ENCODE measurements around the gene FLACC1.
"Not testable (repeated sequence)": the region's sequence is repeated elsewhere in the genome, so short reads cannot be mapped to it uniquely, and the experiment has no call there.

The FLACC1 gene

DNA sequence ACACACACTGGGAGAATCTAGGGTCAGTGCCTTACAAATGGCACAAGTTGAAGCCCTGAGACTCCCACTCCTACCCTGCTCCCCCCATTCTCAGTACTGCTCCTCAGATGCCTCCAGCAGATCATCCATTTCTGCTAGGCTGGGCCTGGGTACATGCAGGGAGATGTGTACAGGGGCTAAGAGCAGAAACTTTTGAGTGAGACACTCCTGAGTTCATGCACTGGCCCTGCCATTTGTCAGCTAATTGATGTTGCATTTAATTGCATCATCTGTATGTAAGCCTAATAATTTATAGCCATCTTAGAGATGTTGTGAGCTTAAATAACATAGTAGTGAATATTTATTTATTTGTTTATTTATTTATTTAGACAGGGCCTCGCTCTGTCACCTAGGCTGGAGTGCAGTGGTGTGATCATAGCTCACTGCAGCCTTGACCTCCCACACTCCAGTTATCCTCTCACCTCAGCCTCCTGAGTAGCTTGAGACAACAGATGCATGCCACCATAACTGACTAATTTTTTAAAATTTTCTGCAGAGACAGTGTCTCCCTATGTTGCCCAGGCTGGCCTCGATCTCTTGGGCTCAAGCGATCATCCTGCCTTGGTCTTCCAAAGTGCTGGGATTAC, 101.6 kb downstream of the FLACC1 start:
- no peak for DNase-seq (ENCODE audit: low read depth in 2 of 2)

DNA sequence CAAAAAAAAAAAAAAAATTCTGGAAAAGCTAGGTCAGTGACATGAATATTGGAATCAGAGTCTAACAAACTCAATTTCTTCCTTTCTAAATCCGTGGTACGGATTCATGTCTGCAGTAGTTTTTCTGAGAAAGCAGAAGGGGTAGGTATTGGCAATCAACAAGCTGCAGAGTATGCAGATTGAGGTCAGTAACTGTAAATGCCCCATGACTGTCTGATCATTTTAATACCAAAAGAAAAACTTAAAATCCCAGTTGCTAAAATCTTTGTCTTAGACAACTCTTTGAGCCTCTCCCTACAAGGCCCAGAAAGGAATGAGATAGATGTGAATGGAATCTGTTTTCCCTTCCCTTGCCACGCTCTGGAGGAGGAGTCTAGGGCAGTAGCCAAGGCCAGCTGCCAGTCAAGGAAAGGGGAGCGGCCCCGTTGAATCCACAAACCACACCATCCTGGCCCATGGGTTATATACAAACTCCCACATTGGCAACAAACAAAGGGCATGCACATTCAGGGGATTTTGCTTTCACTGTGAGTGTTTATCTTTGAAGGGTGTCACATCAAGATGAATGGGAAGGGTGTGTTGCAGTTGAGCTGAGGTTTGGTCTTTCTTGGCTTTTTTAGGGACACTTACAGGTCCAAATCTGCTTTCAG, 102.9 kb downstream of the FLACC1 start:
- DNase-seq (ENCODE audit: low read depth in 2 of 2), result no peak

DNA sequence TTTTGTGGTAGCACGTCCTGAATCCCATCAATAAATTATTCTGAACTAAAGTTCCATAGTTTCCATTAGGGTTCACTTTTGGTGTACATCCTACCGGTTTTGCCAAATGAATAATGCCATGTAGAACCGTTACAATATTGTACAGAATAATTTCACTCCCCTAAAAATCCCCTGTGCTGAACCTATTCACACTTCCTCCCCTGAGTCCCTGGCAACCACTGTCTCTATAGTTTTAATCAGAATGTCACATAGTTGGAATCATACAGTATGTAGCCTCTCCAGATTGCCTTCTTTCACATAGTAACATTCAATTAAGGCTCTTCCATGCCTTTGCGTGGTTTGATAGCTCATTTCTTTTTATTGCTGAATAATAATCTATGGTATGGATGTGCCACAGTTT, 106.4 kb downstream of the FLACC1 start:
- DNase-seq (ENCODE audit: low read depth in 2 of 2), result no peak

DNA sequence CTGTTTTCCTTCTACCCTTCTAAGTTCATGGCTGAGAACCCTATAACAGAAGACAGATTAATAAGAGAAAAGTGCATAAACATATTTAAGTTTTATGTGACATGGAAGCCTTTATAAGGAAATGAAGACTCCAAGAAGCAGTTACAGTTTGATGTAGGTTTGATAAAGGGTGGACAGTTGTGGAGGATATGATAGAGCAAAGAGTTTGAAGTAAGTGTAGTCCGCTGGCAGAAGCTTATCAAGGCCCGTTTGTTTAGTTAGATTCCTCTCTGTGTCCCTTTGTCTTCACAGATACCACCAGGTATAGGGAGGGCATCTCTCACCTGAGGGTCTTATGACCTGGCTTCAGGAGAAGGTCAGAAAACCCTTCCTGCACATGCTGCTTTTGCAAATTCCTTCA, 107.3 kb downstream of the FLACC1 start:
- no peak for DNase-seq (ENCODE audit: low read depth in 2 of 2)

DNA sequence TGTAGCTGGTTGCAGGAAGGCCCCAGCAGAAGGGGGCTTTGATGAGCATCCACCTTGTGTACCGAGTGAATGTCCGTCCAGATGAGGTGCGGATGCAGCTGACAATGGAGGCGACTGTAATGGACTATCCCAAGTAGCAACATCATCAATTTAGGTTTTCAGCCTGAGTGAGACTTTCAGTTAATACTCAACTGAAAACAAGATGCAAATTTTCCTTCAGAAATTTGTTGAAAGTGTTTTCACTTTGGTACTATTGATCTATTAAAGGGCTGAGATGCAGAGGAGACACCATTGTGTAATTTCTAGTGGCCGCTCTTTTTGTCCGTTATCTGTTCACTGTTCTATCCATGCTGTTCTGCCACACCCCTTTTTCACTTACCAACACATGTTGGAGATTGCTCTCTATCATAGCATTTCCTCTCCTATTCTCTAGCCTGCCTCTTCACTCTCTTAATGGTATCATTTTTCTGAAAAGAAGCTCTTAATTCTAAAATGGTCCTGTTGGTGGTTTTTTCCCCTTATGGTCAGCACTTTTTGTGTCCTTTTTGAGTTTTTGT, 108.8 kb downstream of the FLACC1 start:
- DNase-seq (ENCODE audit: low read depth in 2 of 2), result no peak

DNA sequence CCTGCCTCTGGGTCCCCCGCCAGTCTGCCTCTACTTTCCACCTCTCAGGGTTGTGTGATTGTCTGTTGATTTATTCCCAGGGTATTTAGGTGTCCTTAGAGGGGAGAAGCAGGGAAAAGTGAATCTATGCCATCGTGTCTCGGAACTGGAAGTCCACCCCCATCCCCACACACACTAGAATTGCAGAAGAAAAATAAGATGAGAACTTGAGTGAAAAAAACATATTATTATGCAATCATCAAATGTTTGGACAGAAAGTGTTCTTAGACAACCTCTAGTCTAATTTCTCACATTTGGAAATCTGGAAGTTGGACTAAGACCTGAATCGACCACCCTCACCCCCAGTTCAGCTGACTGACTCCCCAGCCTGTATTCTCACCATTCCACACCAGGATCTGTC, 110.9 kb downstream of the FLACC1 start:
- DNase-seq (ENCODE audit: low read depth in 2 of 2), result no peak

DNA sequence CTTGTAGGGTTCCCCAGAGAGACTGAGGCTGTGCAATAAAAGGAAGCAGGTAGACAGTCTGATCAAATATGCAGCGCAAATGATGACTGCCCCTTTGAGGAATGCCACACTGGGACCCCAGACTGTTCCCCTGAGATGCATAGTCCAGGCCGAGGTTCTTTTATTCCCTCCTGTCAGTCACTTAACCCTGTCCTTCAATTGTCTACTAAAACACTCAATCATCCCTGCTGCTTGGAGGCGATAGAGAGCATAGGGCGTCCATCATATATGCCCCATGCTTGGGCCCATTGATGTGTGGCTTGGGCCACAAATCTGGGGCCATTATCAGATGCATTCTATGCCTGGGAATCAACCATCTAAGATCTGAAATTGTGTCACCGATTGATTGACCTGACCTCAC, 112.3 kb downstream of the FLACC1 start:
- no peak for DNase-seq (ENCODE audit: low read depth in 2 of 2)

DNA sequence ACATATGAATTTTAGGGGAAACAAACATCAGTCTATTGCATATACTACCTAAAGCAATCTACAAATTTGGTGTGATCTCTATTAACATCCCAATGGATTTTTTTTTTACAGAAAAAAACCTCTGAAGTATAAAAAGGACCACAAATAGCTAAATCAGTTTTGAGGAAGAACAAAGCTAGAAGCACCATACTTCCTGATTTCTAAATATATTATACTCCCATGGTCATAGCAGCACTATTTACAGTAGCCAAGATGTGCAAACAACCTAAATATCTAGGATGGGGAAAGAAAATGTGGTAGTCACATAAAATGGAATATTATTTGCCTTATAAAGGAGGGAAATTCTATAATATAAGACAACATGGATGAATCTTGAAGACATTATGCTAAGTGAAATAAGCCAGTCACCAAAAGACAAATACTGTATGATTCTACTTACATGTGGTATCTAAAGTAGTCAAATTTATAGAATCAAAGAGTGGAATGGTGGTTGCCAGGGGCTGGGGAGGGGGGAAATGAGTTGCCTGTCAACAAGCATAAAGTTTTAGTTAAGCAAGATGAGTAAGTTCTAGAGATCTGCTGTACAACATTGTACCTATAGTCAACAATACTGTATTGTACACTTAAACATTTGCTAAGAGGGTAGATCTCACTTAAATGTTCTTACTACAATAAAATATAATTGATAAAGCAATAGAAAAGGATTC, 114.4 kb downstream of the FLACC1 start:
- no peak for DNase-seq (ENCODE audit: low read depth in 2 of 2)

DNA sequence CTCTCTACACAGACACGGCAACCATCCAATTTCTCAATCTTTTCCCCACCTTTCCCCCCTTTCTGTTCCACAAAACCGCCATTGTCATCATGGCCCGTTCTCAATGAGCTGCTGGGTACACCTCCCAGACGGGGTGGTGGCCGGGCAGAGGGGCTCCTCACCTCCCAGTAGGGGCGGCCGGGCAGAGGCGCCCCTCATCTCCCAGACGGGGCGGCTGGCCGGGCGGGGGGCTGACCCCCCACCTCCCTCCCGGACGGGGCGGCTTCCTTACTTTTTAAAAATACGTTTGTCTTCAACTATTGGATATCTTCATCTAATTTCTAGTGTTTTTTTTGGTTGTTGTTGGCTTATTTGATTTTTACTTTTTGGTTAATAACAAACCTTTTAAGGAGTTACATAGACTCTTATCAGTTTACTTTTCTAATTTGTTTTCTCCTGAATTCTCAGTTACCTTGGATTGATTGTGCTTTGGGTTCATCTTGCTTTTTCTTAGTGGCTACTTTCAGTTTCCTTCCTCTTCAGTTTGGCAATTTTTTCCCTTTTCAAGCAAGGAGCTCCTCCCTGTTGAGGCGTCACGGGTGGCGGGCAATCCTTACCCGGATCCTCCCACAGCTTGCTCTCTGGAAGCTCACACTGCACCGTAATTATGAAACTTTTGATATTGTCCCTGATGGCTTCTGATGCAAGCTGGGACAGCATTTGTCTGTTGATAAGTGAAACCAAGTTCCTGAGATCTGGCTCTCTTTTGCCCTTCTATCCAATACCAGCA, 117.8 kb downstream of the FLACC1 start:
- not testable (repeated sequence) for DNase-seq (ENCODE audit: low read depth in 2 of 2)
